SK-N-SH (cell line): ENCODE results near the gene SUPT3H. TPM values are rescaled to one million over a fixed set of nuclear protein-coding genes. Genes with fewer than 3 reads are reported as not detected.

ENCODE experiments used
- CTCF ChIA-PET: fragments of 300-600, 350-600 bp; formaldehyde crosslinking; extraction: SDS; loops from one replicate; lab custom pipeline; 2021; lab: Yijun Ruan, JAX
- POLR2A ChIA-PET: fragments of 350-600 bp; sonication (Branson Sonifier 250); formaldehyde crosslinking; extraction: SDS; loops from one replicate; lab custom pipeline; 2020; ENCODE audit warnings: antibody characterized with exemption, inconsistent platforms; lab: Yijun Ruan, JAX
- DNase-seq: peaks from one replicate; pipeline ENCODE4 v3.0.0; 2012
- H2AFZ ChIP-seq: fragments of 200-600 bp; sonication (generic); 2 replicates; pipeline ENCODE4 v1.8.1; 2016; ENCODE audit warnings: antibody characterized with exemption, mild to moderate bottlenecking, low read depth
- H3F3A ChIP-seq: fragments of 200-600 bp; sonication (generic); replicated peaks from 2 replicates; pipeline ENCODE3; 2016; ENCODE audit warnings: antibody characterized with exemption, mild to moderate bottlenecking; ENCODE audit not compliant: insufficient read depth
- H3K27ac ChIP-seq, 2 experiments: fragments of 200-500 bp in 1 of 2; fragments of 200-600 bp in 1 of 2; sonication (Bioruptor generic) in 1 of 2; sonication (generic), shearing (Covaris generic) in 1 of 2; 2 replicates each; pipeline versions ENCODE4 v1.5.1 to v1.6.1; 2014 to 2016; ENCODE audit warnings: low read depth in 2 of 2, inconsistent platforms in 1 of 2, low read length in 1 of 2, mild to moderate bottlenecking in 1 of 2, mixed read lengths in 1 of 2
- H3K27me3 ChIP-seq: fragments of 200-600 bp; sonication (generic), shearing (Covaris generic); 2 replicates; pipeline ENCODE4 v1.6.1; 2016; ENCODE audit warnings: mixed run types; ENCODE audit not compliant: insufficient read depth
- H3K36me3 ChIP-seq, 2 experiments: fragments of 200-500 bp in 1 of 2; fragments of 200-600 bp in 1 of 2; sonication (Bioruptor generic) in 1 of 2; sonication (generic) in 1 of 2; replicated peaks in 1 of 2; 2 replicates each; pipeline versions ENCODE3 to v1.5.1; 2014 to 2016; ENCODE audit warnings: low read length in 1 of 2, mild to moderate bottlenecking in 1 of 2; ENCODE audit not compliant: insufficient read depth in 2 of 2, control insufficient read depth in 1 of 2
- H3K4me1 ChIP-seq, 2 experiments: fragments of 200-500 bp in 1 of 2; fragments of 200-600 bp in 1 of 2; sonication (Bioruptor generic) in 1 of 2; sonication (generic), shearing (Covaris generic) in 1 of 2; 2 replicates each; pipeline versions ENCODE4 v1.5.1 to v1.6.1; 2014 to 2016; ENCODE audit warnings: low read depth in 1 of 2, low read length in 1 of 2, mixed run types in 1 of 2; ENCODE audit not compliant: insufficient read depth in 2 of 2, control insufficient read depth in 1 of 2
- H3K4me2 ChIP-seq: fragments of 200-600 bp; sonication (generic), shearing (Covaris generic); 2 replicates; pipeline ENCODE4 v1.6.1; 2017; ENCODE audit warnings: mixed run types
- H3K4me3 ChIP-seq, 2 experiments: fragments of 200-500 bp in 1 of 2; fragments of 200-600 bp in 1 of 2; sonication (Bioruptor generic) in 1 of 2; sonication (generic), shearing (Covaris generic) in 1 of 2; 2 replicates each; pipeline versions ENCODE4 v1.5.1 to v1.8.1; 2014 to 2016; ENCODE audit warnings: low read depth in 2 of 2, inconsistent platforms in 1 of 2, low read length in 1 of 2, mild to moderate bottlenecking in 1 of 2, mixed read lengths in 1 of 2, moderate library complexity in 1 of 2
- H3K79me2 ChIP-seq: fragments of 200-600 bp; sonication (generic); 2 replicates; pipeline ENCODE4 v1.8.1; 2017; ENCODE audit warnings: mild to moderate bottlenecking; ENCODE audit not compliant: insufficient read depth
- H3K9ac ChIP-seq: fragments of 200-600 bp; sonication (generic); 2 replicates; pipeline ENCODE4 v1.6.1; 2017; ENCODE audit warnings: mixed run types
- H3K9me2 ChIP-seq: fragments of 200-600 bp; sonication (generic); 2 replicates; pipeline ENCODE4 v1.6.1; 2017; ENCODE audit warnings: mixed run types
- H3K9me3 ChIP-seq: fragments of 200-600 bp; sonication (generic); 2 replicates; pipeline ENCODE4 v1.6.1; 2017; ENCODE audit warnings: mixed run types, mild to moderate bottlenecking, moderate library complexity
- H4K20me1 ChIP-seq: fragments of 200-600 bp; sonication (generic); 2 replicates; pipeline ENCODE4 v1.6.1; 2017; ENCODE audit warnings: mild to moderate bottlenecking, mixed run types; ENCODE audit not compliant: insufficient read depth
- ELF1 ChIP-seq: IDR thresholded peaks from 2 replicates; pipeline ENCODE4 v1.4.0; 2012
- FOXJ3 ChIP-seq: sonication (generic); formaldehyde crosslinking; IDR thresholded peaks from 2 replicates; pipeline ENCODE4 v1.5.1; 2020; ENCODE audit warnings: mild to moderate bottlenecking, missing genetic modification reagents
- NFIC ChIP-seq: IDR thresholded peaks from 2 replicates; pipeline ENCODE4 v1.4.0; 2012; ENCODE audit warnings: borderline replicate concordance
- NRF1 ChIP-seq: IDR thresholded peaks from 2 replicates; pipeline ENCODE4 v1.6.1; 2012; ENCODE audit warnings: low read depth, mild to moderate bottlenecking, low read length
- RCOR1 ChIP-seq: fragments of 150-350 bp; IDR thresholded peaks from 2 replicates; pipeline ENCODE4 v1.6.1; 2017; ENCODE audit warnings: antibody characterized with exemption, low read length
- RFX5 ChIP-seq: IDR thresholded peaks from 2 replicates; pipeline ENCODE4 v1.6.1; 2012; ENCODE audit warnings: mild to moderate bottlenecking, improper control_type of control experiment, low read length
- SIN3A ChIP-seq: IDR thresholded peaks from 2 replicates; pipeline ENCODE4 v1.6.1; 2012; ENCODE audit warnings: low read depth, mild to moderate bottlenecking, low read length, moderate library complexity, borderline replicate concordance
- TAF1 ChIP-seq: IDR thresholded peaks from 2 replicates; pipeline ENCODE4 v1.6.1; 2012; ENCODE audit warnings: low read depth, mild to moderate bottlenecking, low read length, moderate library complexity, borderline replicate concordance
- YY1 ChIP-seq: IDR thresholded peaks from 2 replicates; pipeline ENCODE4 v1.4.0; 2012; ENCODE audit warnings: low read depth, mild to moderate bottlenecking
- WGBS: methylation state at CpG from one replicate; pipeline ENCODE4 v1.1.6; 2017; ENCODE audit warnings: low lambda C conversion rate; 5-methylcytosine and 5-hydroxymethylcytosine counted together
- polyA plus RNA-seq, 3 experiments: library from polyadenylated mRNA; depleted of rRNA; stranded (reverse); fragments of >200 nt; gene quantifications; 2 replicates each; pipeline ENCODE4 v1.2.3, GENCODE V29; 2012
- TF ChIP-seq, protein P1 (sequence below): fragments of 200-600 bp; sonication (generic); IDR thresholded peaks from 2 replicates; pipeline ENCODE4 v1.6.1; 2017; ENCODE audit warnings: antibody characterized with exemption, mild to moderate bottlenecking, moderate library complexity
- TF ChIP-seq, protein P2 (sequence below): IDR thresholded peaks from 2 replicates; pipeline ENCODE4 v1.4.0; 2012; ENCODE audit warnings: low read depth
- TF ChIP-seq, protein P3 (sequence below): IDR thresholded peaks from 2 replicates; pipeline ENCODE4 v1.6.1; 2012; ENCODE audit warnings: mild to moderate bottlenecking, low read depth, low read length, moderate library complexity
- TF ChIP-seq, protein P4 (sequence below): IDR thresholded peaks from 2 replicates; pipeline ENCODE4 v1.4.0; 2012; ENCODE audit warnings: low read depth, borderline replicate concordance
- TF ChIP-seq, protein P5 (sequence below): IDR thresholded peaks from 2 replicates; pipeline ENCODE4; 2012

Gene SUPT3H
- polyA plus RNA-seq, 1 of the 3 experiments (the other 2 are of a cell fraction): 10.9 TPM

DNA sequence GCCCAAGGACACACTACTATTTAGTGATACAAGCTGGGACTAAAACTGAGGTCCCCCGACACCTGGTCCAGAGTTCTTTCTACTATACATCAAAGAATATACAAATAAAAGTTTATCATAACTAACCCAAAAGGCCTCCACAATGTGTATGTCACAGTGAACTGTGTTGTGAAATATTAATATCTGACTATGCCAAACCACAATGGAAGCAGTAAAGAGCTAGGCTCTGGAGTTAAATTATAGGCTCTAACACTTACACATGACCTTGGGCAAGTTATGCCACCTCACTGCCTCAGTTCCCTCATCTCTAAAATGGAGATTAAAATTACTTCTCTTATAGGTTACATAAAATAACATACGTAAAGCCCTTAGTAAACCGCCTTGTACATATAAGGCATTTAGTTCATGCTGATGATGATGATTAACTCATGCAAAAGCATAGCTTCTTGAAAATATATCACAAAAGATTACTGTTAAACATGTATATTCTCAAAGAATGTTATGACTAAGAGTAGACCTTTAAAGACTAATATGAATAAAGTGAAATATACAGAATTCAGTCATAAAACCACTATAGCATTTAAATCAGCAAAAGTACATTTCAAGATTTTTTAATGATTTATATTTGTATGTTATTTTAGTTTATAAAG, 5.7 kb downstream of the SUPT3H start (continued):
- TF ChIP-seq, protein P1, sequence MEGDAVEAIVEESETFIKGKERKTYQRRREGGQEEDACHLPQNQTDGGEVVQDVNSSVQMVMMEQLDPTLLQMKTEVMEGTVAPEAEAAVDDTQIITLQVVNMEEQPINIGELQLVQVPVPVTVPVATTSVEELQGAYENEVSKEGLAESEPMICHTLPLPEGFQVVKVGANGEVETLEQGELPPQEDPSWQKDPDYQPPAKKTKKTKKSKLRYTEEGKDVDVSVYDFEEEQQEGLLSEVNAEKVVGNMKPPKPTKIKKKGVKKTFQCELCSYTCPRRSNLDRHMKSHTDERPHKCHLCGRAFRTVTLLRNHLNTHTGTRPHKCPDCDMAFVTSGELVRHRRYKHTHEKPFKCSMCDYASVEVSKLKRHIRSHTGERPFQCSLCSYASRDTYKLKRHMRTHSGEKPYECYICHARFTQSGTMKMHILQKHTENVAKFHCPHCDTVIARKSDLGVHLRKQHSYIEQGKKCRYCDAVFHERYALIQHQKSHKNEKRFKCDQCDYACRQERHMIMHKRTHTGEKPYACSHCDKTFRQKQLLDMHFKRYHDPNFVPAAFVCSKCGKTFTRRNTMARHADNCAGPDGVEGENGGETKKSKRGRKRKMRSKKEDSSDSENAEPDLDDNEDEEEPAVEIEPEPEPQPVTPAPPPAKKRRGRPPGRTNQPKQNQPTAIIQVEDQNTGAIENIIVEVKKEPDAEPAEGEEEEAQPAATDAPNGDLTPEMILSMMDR: no peak
- TF ChIP-seq, protein P2, sequence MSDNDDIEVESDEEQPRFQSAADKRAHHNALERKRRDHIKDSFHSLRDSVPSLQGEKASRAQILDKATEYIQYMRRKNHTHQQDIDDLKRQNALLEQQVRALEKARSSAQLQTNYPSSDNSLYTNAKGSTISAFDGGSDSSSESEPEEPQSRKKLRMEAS: no peak
- TF ChIP-seq YY1 (no peak), RCOR1 (no peak), TAF1 (no peak)
- TF ChIP-seq, protein P3, sequence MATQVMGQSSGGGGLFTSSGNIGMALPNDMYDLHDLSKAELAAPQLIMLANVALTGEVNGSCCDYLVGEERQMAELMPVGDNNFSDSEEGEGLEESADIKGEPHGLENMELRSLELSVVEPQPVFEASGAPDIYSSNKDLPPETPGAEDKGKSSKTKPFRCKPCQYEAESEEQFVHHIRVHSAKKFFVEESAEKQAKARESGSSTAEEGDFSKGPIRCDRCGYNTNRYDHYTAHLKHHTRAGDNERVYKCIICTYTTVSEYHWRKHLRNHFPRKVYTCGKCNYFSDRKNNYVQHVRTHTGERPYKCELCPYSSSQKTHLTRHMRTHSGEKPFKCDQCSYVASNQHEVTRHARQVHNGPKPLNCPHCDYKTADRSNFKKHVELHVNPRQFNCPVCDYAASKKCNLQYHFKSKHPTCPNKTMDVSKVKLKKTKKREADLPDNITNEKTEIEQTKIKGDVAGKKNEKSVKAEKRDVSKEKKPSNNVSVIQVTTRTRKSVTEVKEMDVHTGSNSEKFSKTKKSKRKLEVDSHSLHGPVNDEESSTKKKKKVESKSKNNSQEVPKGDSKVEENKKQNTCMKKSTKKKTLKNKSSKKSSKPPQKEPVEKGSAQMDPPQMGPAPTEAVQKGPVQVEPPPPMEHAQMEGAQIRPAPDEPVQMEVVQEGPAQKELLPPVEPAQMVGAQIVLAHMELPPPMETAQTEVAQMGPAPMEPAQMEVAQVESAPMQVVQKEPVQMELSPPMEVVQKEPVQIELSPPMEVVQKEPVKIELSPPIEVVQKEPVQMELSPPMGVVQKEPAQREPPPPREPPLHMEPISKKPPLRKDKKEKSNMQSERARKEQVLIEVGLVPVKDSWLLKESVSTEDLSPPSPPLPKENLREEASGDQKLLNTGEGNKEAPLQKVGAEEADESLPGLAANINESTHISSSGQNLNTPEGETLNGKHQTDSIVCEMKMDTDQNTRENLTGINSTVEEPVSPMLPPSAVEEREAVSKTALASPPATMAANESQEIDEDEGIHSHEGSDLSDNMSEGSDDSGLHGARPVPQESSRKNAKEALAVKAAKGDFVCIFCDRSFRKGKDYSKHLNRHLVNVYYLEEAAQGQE: no peak
- TF ChIP-seq, all 33 proteins: peak for 0

DNA sequence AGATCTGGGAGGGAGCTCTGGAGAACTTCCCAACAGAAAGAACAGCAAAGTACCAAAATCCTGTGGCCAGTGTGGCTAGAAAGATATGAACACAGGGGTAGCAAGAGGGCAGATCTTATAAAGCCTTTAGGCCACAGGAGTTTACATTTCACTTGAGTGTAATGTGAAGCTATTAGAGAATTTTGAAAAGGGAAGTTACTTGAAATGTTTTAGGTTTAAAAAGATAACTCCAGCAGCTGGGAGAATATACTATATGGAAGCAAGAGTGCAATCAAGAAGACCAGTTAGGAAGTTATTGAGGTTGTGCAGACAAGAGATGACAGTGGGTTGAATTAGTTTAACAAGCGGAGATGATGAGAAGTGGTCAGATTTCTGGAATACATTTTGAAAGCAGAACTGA, 7.9 kb downstream of the SUPT3H start:
- peaks cover 0 to 2% of the 10 kb centered on the region in 2 experiments; a peak in 1 of 4 replicates for H3K4me1 ChIP-seq
- no peak overlapping the region for H3K4me2 ChIP-seq
- no peak overlapping the region for H3K9ac ChIP-seq
- H4K20me1 ChIP-seq: no peaks in the 10 kb centered on the region
- WGBS: 96% methylated on average over 1 of the region's 1 CpG
- ChIA-PET CTCF (interaction anchor here (1.1 kb wide), 1 partner anchor 894 kb away, joined by 5 read pairs; no protein-coding TSS in a partner anchor), POLR2A (interaction anchor here (1.6 kb wide), 1 partner anchor 8 kb away, joined by 5 read pairs; the partner anchor contains the start of gene SUPT3H)
- H3K36me3 ChIP-seq: no peaks in the 10 kb centered on the region
- H3K9me2 ChIP-seq: no peaks in the 10 kb centered on the region
- H3K27ac ChIP-seq: no peak overlapping the region
- no peak overlapping the region for H2AFZ ChIP-seq
- no peak for DNase-seq
- H3K79me2 ChIP-seq: peaks cover 9% of the 10 kb centered on the region; the same call in 1 of the 2 replicates
- no peaks in the 10 kb centered on the region for H3F3A ChIP-seq
- no peaks in the 10 kb centered on the region for H3K9me3 ChIP-seq
- H3K27me3 ChIP-seq: no peaks in the 10 kb centered on the region
- no peak overlapping the region for H3K4me3 ChIP-seq
- TF ChIP-seq, protein P2: no peak
- TF ChIP-seq ELF1: no peak
- TF ChIP-seq, protein P3: no peak
- no peak for TF ChIP-seq NRF1
- TF ChIP-seq, protein P4, sequence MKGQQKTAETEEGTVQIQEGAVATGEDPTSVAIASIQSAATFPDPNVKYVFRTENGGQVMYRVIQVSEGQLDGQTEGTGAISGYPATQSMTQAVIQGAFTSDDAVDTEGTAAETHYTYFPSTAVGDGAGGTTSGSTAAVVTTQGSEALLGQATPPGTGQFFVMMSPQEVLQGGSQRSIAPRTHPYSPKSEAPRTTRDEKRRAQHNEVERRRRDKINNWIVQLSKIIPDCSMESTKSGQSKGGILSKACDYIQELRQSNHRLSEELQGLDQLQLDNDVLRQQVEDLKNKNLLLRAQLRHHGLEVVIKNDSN: no peak
- TF ChIP-seq NFIC: no peak
- TF ChIP-seq RFX5: no peak
- no peak for TF ChIP-seq SIN3A
- TF ChIP-seq, protein P5, sequence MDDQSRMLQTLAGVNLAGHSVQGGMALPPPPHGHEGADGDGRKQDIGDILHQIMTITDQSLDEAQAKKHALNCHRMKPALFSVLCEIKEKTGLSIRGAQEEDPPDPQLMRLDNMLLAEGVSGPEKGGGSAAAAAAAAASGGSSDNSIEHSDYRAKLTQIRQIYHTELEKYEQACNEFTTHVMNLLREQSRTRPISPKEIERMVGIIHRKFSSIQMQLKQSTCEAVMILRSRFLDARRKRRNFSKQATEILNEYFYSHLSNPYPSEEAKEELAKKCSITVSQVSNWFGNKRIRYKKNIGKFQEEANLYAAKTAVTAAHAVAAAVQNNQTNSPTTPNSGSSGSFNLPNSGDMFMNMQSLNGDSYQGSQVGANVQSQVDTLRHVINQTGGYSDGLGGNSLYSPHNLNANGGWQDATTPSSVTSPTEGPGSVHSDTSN: no peak
- no peak for TF ChIP-seq TAF1
- no peak for TF ChIP-seq FOXJ3 (CRISPR knock-in tag)
- TF ChIP-seq, protein P1: no peak
